AG09309 (cell line): ENCODE results near the gene COL18A1.
"Not testable (repeated sequence)": the region's sequence is repeated elsewhere in the genome, so short reads cannot be mapped to it uniquely, and the experiment has no call there.

Experiments used
- DNase-seq: peaks from one replicate; pipeline ENCODE4 v3.0.0-alpha.2; 2010; ENCODE audit warnings: low read depth
- H3K4me3 ChIP-seq: 2 replicates; pipeline ENCODE4 v1.5.1; 2011; ENCODE audit warnings: mild to moderate bottlenecking, low read depth, low read length, moderate library complexity; ENCODE audit not compliant: control insufficient read depth
- TF ChIP-seq, protein P1 (sequence below): IDR thresholded peaks from 2 replicates; pipeline ENCODE4 v1.5.1; 2011; ENCODE audit warnings: mild to moderate bottlenecking, low read depth, low read length, inconsistent platforms; ENCODE audit not compliant: insufficient read depth, control insufficient read depth; ENCODE audit errors: missing control alignments

Gene COL18A1

DNA sequence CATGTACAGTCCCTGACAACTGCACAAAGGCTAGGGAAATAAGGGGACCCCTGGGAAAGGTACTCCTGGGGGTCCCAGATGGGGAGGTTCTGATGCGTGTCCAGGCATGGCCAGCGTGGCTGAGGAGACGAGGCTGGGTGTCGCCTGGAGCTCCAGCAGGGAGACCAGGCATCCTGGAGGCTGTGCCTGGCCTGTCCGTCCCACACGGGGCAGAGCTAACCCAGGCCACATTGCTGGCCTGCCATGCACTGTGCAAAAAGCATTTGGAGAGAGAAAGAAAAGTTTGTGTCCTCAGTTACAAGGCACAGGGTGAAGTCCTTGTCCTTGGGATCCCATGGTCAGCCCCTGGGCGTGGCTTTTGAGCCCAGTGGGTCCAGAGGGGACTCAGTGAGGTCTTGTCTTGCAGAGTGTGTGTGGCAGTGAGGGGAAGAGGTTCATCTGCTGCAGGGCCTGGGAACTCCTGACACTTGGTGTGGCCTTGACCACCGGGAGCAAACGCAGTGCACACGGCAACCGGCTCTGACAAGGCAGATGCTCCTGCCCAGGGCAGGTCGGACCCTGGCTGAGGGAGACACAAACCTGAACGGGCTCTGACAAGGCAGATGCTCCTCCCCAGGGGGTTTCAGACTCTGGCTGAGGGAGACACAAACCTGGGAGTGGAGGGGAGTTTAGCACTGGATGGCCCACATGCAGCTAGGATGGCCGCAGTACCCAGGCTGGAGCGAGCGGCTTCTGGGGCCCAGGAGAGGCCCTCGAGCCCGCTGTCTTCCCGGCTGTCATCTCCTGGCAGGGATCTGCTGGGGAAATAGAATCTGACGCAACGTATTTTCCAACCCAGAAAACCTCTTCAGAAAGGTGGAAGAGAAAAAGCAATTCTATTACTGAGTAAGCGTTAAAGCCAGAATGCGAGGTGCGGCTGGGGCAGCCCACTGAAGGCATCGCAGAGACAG lies 37.3 kb upstream of the COL18A1 start:
- no peak for DNase-seq
- TF ChIP-seq, protein P1, sequence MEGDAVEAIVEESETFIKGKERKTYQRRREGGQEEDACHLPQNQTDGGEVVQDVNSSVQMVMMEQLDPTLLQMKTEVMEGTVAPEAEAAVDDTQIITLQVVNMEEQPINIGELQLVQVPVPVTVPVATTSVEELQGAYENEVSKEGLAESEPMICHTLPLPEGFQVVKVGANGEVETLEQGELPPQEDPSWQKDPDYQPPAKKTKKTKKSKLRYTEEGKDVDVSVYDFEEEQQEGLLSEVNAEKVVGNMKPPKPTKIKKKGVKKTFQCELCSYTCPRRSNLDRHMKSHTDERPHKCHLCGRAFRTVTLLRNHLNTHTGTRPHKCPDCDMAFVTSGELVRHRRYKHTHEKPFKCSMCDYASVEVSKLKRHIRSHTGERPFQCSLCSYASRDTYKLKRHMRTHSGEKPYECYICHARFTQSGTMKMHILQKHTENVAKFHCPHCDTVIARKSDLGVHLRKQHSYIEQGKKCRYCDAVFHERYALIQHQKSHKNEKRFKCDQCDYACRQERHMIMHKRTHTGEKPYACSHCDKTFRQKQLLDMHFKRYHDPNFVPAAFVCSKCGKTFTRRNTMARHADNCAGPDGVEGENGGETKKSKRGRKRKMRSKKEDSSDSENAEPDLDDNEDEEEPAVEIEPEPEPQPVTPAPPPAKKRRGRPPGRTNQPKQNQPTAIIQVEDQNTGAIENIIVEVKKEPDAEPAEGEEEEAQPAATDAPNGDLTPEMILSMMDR = no peak
- no peak overlapping the region for H3K4me3 ChIP-seq

DNA sequence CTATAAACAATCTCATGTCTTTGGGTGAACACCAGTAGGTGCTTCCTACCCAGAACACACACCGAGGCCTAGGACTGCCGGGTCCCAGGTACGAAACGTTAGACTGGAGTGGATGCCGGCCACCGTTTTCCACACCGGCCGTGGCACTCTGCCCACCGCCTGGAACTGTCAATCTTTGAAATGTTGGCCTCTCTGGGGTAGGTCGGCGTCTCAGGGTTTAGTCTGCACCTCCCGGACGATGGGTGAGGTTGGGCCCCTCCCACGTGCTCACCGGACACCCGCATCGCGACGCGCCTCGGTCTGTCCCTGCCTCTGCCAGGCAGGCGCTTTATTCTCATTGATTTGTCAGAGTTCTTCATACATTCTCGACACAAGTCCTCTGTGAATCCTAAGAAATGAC lies 35.9 kb upstream of the COL18A1 start:
- not testable (repeated sequence) for DNase-seq, H3K4me3 ChIP-seq

DNA sequence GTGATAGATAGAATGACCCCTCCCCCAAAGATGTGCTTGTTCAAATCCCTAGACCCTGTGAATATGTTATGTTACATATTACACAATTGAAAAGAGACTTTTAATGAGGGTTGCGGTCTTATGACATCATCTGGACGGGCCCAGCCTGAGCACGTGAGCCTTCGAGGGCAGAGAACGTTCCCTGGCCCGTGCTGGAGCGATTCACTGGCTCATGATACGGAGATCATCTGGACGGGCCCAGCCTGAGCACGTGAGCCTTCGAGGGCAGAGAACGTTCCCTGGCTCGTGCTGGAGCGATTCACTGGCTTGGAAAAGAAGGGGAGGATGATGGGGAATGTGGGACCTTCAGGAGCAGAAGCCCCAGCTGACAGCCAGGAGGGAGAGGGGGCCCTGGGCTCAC lies 34.4 kb upstream of the COL18A1 start:
- DNase-seq = no peak
- no peak overlapping the region for H3K4me3 ChIP-seq
- TF ChIP-seq, protein P1 = no peak

DNA sequence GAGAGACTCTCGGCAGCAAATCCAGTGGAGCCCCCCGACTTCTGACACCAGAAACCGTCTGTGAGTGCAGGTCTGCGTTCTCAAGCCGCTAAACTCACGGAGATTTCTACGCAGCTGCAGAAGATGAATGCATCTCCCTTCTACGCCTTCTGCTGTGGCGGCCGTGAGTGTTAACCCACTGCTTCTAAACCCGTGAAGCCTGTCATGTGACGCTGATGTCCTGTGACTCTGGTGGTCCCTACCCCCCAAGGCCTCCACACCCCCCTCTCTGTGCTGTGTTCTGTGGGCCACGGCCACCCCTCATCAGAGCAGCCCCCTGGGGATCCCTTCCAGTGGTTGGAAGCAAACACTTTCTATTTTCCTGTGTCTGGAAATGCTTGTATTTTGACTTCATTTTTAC lies 33.9 kb upstream of the COL18A1 start:
- H3K4me3 ChIP-seq = no peak overlapping the region
- TF ChIP-seq, protein P1 = no peak
- no peak for DNase-seq

DNA sequence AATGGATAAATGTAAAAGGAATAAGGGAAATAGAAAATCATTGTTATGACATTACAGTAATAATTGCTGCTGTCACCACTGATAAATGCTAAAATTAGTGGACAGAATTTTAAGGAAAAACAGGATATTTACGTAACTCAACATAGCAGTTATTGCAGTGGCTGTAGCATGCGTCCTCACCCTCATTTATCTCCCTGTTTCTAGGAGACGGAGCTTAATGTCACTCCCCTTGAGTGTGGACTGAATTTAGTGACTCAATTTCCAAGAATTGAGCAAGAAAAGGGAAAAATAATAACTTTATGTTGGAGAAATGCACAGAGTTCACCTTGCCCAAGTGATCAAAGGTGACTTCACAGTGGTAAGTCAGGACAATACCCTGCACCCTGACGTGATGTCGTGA lies 33.3 kb upstream of the COL18A1 start:
- TF ChIP-seq, protein P1 = no peak
- DNase-seq = no peak

DNA sequence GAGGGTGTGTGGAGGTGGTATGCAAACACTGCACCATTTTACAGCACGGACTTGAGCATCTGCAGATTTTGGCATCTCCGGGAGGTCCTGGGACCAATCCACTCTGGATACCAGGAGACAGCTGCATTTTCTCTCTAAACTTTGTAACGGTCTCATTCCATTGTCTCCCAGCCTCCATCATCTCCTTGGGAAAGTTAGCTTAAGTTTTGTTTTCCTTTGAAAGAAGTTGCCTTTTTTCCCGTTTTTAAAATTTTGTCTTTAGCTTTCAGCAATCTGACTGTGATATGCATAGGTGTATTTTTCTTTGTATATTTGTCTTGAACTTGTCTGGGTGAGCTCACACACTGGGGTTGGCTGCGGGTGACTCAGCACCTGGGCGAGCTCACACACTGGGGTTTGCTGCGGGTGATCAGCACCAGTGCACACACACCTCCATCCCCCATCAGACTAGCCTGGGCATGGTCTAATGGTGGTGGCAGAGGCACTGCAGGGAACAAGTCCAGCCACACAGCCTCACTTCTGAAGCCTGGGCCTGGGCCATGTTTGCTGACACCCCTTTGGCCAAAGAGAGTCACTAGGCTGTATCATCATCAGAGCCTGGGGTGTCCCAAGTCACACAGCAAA lies 32.1 kb upstream of the COL18A1 start:
- TF ChIP-seq, protein P1 = no peak
- no peak overlapping the region for H3K4me3 ChIP-seq
- no peak for DNase-seq

More for the DNA sequence above, 33.3 kb upstream of the COL18A1 start:
- H3K4me3 ChIP-seq = no peak overlapping the region

DNA sequence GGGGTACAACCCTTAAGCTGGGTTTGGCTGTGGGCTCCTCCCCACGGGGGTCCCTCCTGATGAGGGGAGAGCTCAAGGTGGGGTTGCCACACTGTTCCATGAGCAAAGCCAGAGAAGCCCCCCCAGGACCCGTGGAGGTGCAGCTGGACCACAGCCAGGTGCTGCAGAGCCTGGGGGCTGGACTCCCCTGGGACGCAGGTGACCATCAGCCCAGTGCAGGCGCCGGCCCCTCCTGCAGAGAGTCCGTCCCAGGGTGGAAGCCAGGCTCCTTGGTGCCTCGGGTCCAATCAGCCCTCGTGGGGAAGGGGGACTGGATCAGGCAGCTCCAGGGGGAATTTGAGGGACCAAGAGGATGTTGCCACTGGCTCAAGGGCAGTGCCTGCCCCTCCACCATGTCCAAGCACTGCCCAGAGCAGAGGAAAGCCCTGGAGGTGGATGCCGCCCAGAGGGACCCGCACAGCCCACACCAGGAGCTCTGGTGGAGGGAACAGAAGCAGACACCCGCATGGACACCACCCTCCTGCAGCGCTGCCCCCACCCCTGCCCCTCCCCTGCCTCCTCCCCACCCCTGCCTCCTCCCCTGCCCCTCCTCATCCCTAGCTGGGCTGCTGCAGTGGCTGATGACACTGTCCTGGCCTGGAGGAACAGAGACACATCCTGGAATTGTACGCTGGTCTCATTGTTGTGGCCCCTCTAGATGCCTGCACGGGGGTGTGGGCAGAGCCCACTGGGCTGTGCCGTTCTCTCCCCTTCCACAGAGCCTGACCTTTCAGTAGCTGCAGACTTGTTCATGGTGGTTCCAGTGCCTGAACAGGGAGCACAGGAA lies 30.8 kb upstream of the COL18A1 start:
- no peak for DNase-seq
- TF ChIP-seq, protein P1 = no peak
- no peak overlapping the region for H3K4me3 ChIP-seq
